GM19099 (cell line): ENCODE measurements around the gene CDH23.

Experiments
- POLR2A ChIP-seq: IDR thresholded peaks from 3 replicates; pipeline ENCODE4 v1.6.1; 2011; ENCODE audit warnings: low read depth; ENCODE audit not compliant: insufficient read length; ENCODE audit errors: extremely low read depth

Gene CDH23

DNA sequence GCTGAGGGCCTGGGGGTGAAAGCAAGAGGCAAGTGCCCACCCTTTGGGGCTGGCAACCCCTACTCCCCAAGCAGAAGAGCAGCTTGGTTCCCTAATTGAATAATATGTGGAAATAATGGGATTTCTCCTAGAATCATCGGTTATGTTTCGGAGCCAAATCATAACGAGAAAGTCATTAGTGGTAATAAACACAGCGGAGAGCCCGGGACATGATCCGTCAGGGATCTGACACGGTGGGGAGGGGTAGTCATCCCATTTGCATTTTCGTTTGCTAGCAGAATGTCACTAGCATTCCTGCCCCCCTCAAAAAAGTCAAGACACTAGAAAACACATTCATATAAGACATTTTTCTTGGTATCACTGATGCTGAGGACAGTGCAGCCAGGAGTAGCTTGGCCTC lies 140.4 kb downstream of the CDH23 start:
- TF ChIP-seq POLR2A, result no peak

DNA sequence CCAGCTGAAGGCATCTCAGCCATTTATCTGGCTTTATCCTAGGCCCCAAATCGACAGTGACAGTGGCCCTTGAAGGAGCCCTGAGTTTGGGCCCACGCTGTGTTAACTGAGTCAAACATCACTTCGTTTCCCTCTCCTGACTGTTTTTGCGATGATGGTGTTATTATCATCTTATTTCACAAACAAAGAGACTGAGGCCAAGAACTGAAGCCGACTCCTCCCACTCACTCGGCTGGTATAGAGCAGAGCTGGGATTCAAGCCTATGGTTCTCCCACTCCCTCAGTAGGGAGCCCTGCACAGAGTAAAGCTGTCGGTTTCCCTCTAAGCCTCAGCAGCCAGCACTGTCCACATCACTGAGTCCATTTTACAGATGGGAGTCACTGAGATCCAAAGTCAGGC lies 141.0 kb downstream of the CDH23 start:
- no peak for TF ChIP-seq POLR2A

- no peak for TF ChIP-seq POLR2A
These were observed 142.0 kb downstream of the CDH23 start for GRCh38 chr10:71538608-71539260.

DNA sequence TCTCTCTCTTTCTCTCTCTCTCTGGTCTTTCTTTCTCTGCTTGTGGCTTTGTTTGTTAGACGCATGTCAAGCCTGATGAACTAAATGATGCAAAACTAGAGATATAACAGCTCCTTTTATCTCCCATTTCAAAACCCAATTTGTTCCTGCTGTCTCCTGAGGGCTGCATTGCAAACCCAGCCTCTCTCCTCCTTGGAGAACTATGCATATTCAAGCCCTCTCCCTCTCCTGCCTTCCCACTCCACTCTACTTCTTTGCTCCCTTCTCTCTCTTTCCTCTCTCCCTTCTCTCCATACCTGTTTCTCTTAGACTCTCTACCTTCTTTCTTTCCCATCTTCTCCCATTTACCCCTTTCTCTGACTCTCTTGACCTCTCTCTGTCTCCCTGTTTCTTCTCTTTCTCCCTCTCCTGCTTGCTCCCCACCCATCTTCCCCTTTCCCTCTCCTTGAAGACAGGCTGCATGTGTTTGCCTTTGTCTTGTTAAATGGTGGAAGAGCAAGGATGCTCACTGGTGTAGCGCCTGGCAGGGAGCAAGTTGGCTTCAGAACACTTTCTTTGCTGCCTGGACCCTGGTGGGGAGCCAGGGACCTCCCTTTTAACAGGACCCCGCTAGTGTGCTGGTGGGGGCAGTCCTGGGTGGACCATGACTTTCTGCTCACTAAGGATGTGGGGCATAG lies 142.9 kb downstream of the CDH23 start:
- TF ChIP-seq POLR2A, result no peak

DNA sequence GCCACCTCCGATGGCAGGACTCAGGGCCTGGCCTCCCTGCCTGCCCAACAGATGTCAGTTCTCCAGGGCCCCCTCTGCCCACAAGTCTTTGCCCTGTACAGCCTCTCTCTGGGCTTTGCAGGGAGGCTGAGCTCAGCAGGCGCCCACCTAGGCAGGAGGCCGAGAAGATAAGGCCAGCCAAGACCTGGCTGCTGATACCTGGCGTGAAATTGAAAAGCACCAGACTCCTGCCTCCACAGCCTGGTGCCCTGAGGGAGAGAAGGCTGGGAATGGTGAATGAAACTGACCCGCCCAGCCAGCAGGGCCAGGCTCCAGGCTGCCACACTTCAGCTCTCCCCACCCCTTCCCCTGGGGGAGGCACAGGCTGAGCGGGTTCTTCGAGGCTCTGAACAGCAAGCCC lies 145.8 kb downstream of the CDH23 start:
- no peak for TF ChIP-seq POLR2A

- TF ChIP-seq POLR2A, result no peak
These were observed 147.0 kb downstream of the CDH23 start for GRCh38 chr10:71543608-71544170.

GRCh38 chr10:71545001-71545400 lies 148.3 kb downstream of the CDH23 start:
- no peak for TF ChIP-seq POLR2A

DNA sequence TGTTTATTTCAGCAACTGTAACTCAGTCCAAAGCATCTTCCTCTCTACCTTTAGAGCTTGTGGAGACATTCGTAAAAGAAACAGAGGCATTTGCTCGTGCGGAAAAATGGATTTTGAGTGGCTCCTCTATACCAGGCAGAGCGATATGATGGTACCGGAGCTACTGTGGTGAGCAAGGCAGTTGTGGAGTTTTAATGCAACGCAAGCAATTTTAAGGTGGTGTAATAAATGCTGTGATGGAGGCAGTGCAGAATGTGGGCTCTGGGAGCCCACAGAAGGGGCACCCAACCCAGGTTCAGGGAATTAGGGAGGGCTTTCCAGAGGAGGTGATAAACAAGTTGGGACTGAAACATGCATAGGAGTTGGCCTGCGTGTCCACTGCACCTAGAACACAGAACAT lies 149.5 kb downstream of the CDH23 start:
- TF ChIP-seq POLR2A, result no peak

GRCh38 chr10:71547312-71547711 lies 150.6 kb downstream of the CDH23 start:
- no peak for TF ChIP-seq POLR2A

GRCh38 chr10:71547876-71548846 lies 151.4 kb downstream of the CDH23 start:
- TF ChIP-seq POLR2A, result no peak

DNA sequence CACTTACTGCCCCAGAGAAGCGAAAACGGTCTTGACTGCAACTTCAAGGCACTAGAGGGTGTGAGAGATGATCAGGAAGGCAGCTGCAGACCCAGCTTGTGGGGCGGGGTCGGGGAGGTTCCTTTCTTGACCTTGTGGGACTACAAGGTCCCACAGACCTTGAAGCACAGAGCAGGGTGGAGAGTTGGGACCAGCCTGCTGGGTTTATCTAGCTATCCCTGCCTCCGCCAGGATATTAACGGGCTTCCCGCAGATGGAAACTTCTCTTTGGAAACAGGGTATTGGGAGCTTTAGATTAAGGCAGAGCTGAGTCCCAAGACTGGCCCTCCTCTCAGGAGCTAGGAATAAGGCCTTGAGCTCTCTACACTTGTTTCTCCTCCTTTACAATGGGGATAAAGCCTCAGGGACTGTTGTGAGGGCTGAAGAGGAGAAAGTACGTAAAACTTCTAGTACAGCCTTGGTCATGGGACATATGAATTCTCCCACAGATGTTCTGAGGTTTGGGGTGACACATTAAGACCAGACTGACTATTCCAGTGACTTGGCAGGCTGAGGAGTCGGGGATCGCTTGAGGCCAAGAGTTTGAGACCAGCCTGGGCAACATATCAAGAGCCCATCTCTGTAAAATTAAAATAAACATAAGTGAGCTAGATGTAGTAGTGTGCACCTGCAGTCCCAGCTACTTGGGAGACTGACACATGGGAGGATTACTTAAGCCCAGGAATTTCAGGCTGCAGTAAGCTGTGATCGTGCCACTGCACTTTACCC lies 153.2 kb downstream of the CDH23 start:
- TF ChIP-seq POLR2A, result no peak

DNA sequence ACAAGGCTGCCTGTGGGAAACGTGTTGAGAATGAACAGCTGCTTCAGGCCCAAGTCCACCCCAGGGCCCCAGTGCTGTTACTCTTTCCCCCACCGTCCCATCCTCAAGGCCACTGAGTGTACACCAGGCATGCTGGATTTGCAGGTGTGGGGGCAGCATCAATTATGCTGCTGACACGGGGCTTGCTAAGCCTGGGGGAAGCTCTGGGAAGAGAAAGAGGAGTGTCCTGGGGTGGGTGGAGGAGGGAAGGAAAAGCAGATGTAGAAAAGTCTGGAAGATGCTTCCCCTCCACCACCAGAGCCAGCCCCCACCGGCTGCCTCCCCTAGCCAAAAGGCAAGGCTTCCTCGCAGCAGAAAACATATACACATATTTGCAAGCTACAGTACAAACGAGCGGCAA lies 153.9 kb downstream of the CDH23 start:
- no peak for TF ChIP-seq POLR2A

DNA sequence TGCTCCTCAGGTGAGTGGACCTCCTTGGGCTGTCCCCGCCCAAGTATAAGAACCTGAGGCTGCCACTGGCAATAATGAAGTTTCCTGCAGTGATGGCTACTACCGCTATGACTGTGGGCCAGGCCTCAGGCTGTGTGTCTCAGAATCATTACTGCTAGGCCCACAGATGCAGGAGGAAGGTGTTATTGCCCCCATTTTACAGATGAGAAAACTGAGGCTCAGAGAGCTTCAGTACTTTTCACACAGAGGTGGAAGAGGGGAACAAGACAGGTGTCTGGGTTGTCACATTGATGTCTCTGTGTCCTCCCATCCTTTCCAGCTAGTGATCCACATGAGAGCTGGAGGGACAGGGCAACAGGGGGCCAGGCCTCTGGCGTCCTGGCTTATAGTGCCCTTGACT lies 155.2 kb downstream of the CDH23 start:
- no peak for TF ChIP-seq POLR2A

GRCh38 chr10:71553432-71553831 lies 156.7 kb downstream of the CDH23 start:
- no peak for TF ChIP-seq POLR2A
